WTC11 (cell line): ENCODE results near the gene GPR83.

ENCODE experiments used
- CREM ChIP-seq: sonication (generic); formaldehyde crosslinking; IDR thresholded peaks from 2 replicates; pipeline ENCODE4 v1.8.1; 2022; ENCODE audit warnings: mild to moderate bottlenecking, missing genetic modification reagents, moderate library complexity
- CTCF ChIP-seq: fragments of 200-600 bp; IDR thresholded peaks from 2 replicates; pipeline ENCODE4 v1.8.0; 2022; ENCODE audit warnings: antibody characterized with exemption
- GRHL2 ChIP-seq: fragments of 250-450 bp; sonication (Bioruptor Pico); IDR thresholded peaks from 2 replicates; pipeline ENCODE4 v1.8.0; 2022; ENCODE audit warnings: mild to moderate bottlenecking, moderate library complexity; ENCODE audit not compliant: insufficient replicate concordance, severe bottlenecking
- TCF7 ChIP-seq: sonication (generic); formaldehyde crosslinking; IDR thresholded peaks from 2 replicates; pipeline ENCODE4 v1.8.0; 2022; ENCODE audit warnings: mild to moderate bottlenecking, low read depth, missing genetic modification reagents, moderate library complexity
- TEAD4 ChIP-seq: sonication (generic); formaldehyde crosslinking; IDR thresholded peaks from 2 replicates; pipeline ENCODE4 v1.8.0; 2022; ENCODE audit warnings: mild to moderate bottlenecking, missing genetic modification reagents
- USF1 ChIP-seq: sonication (generic); formaldehyde crosslinking; IDR thresholded peaks from 2 replicates; pipeline ENCODE4 v1.8.0; 2022; ENCODE audit warnings: mild to moderate bottlenecking, missing genetic modification reagents

- TF ChIP-seq CTCF (no peak), TEAD4 (CRISPR knock-in tag) (no peak), USF1 (CRISPR knock-in tag) (no peak), GRHL2 (CRISPR knock-in tag) (no peak), CREM (no peak), TCF7 (no peak)
Observed at GRCh38 chr11:94336033-94336432, 65.2 kb downstream of the GPR83 start.
